ENCODE results near the gene SLX9.

SLX9 gene

GRCh38 chr21:44957901-44958451 is 18.1 kb downstream of the SLX9 start:
- no peak for DNase-seq (ENCODE audit: low read depth)
- H3K4me3 ChIP-seq (ENCODE audit: low read depth, low read length): no peak overlapping the region
- no peak for TF ChIP-seq CTCF (IDR thresholded peaks at IDR 0.05; ENCODE audit: control insufficient read depth, extremely low read depth, insufficient read depth)

- DNase-seq (ENCODE audit: low read depth): no peak
- no peak overlapping the region for H3K4me3 ChIP-seq (ENCODE audit: low read depth, low read length)
- no peak for TF ChIP-seq CTCF (IDR thresholded peaks at IDR 0.05; ENCODE audit: control insufficient read depth, extremely low read depth, insufficient read depth)
Observed at GRCh38 chr21:44958471-44959191, 18.8 kb downstream of the SLX9 start.

GRCh38 chr21:44959376-44960091 is 19.7 kb downstream of the SLX9 start:
- H3K4me3 ChIP-seq (ENCODE audit: low read depth, low read length): no peak overlapping the region
- no peak for TF ChIP-seq CTCF (IDR thresholded peaks at IDR 0.05; ENCODE audit: control insufficient read depth, extremely low read depth, insufficient read depth)
- DNase-seq (ENCODE audit: low read depth): no peak

GRCh38 chr21:44960141-44961092 is 20.6 kb downstream of the SLX9 start:
- no peak for DNase-seq (ENCODE audit: low read depth)
- no peak overlapping the region for H3K4me3 ChIP-seq (ENCODE audit: low read depth, low read length)
- TF ChIP-seq CTCF (IDR thresholded peaks at IDR 0.05; ENCODE audit: control insufficient read depth, extremely low read depth, insufficient read depth): no peak

- no peak for DNase-seq (ENCODE audit: low read depth)
- H3K4me3 ChIP-seq (ENCODE audit: low read depth, low read length): no peak overlapping the region
- TF ChIP-seq CTCF (IDR thresholded peaks at IDR 0.05; ENCODE audit: control insufficient read depth, extremely low read depth, insufficient read depth): no peak
Observed at GRCh38 chr21:44962403-44962966, 22.7 kb downstream of the SLX9 start.

GRCh38 chr21:44964381-44964780 is 24.6 kb downstream of the SLX9 start:
- no peak overlapping the region for H3K4me3 ChIP-seq (ENCODE audit: low read depth, low read length)
- DNase-seq (ENCODE audit: low read depth): no peak
- TF ChIP-seq CTCF (IDR thresholded peaks at IDR 0.05; ENCODE audit: control insufficient read depth, extremely low read depth, insufficient read depth): no peak

Data from LNCaP clone FGC (cell line).